Endodermal cell (in vitro differentiated cells): ENCODE data around the gene DAND5. TPM values are rescaled to one million over a fixed set of nuclear protein-coding genes. Genes with fewer than 3 reads are reported as not detected.

Experiments
- DNase-seq: peaks from one replicate; pipeline ENCODE4 v3.0.0-alpha.2; 2017
- H3K27ac ChIP-seq: 2 replicates; pipeline ENCODE4 v1.5.1; 2013; ENCODE audit warnings: mild to moderate bottlenecking, low read depth, low read length, moderate library complexity
- H3K27me3 ChIP-seq: 2 replicates; pipeline ENCODE4 v1.6.1; 2013; ENCODE audit warnings: mild to moderate bottlenecking, low read length, moderate library complexity; ENCODE audit not compliant: insufficient read depth, control insufficient read depth, poor library complexity, severe bottlenecking
- H3K36me3 ChIP-seq: 2 replicates; pipeline ENCODE4 v1.7.0; 2013; ENCODE audit warnings: mild to moderate bottlenecking, low read length, moderate library complexity; ENCODE audit not compliant: control insufficient read depth, insufficient read depth
- H3K4me1 ChIP-seq: one replicate; pipeline ENCODE4 v1.7.0; 2013; ENCODE audit warnings: low read length; ENCODE audit not compliant: control insufficient read depth, insufficient read depth
- H3K4me3 ChIP-seq: 2 replicates; pipeline ENCODE4 v1.5.1; 2013; ENCODE audit warnings: mild to moderate bottlenecking, low read length, moderate library complexity
- H3K9ac ChIP-seq: 2 replicates; pipeline ENCODE4 v1.6.1; 2013; ENCODE audit warnings: mild to moderate bottlenecking, low read length, moderate library complexity; ENCODE audit not compliant: poor library complexity, severe bottlenecking; ENCODE audit errors: extremely low read depth
- H3K9me3 ChIP-seq: 2 replicates; pipeline ENCODE4 v1.6.1; 2013; ENCODE audit warnings: mild to moderate bottlenecking, low read length, moderate library complexity; ENCODE audit not compliant: control insufficient read depth
- H3K27ac Mint-ChIP-seq: 2 replicates; pipeline ENCODE4 v1.8.0; 2020; ENCODE audit warnings: mixed read lengths
- H3K27me3 Mint-ChIP-seq: 2 replicates; pipeline ENCODE4 v1.8.0; 2021; ENCODE audit warnings: mild to moderate bottlenecking, mixed read lengths; ENCODE audit not compliant: insufficient read depth
- H3K36me3 Mint-ChIP-seq: 2 replicates; pipeline ENCODE4 v1.8.0; 2020; ENCODE audit warnings: low read depth, mixed read lengths
- H3K4me1 Mint-ChIP-seq: 2 replicates; pipeline ENCODE4 v1.8.0; 2020; ENCODE audit warnings: mixed read lengths
- H3K4me3 Mint-ChIP-seq: 2 replicates; pipeline ENCODE4 v1.8.0; 2020; ENCODE audit warnings: mild to moderate bottlenecking, moderate library complexity, mixed read lengths
- H3K9me3 Mint-ChIP-seq: 2 replicates; pipeline ENCODE4 v1.8.0; 2020; ENCODE audit warnings: mild to moderate bottlenecking, mixed read lengths
- CTCF ChIP-seq: fragments of 200-600 bp; sonication (generic); conservative IDR thresholded peaks from 2 replicates; pipeline ENCODE4 v1.5.0; 2021; ENCODE audit warnings: antibody characterized with exemption, mild to moderate bottlenecking
- WGBS, 2 experiments: methylation state at CpG; one replicate each; pipeline versions ENCODE4 v1.1.5 to v1.1.7; 2013; ENCODE audit warnings: missing lambda C conversion rate in 2 of 2, mixed read lengths in 1 of 2; ENCODE audit not compliant: insufficient coverage in 1 of 2, insufficient read length in 1 of 2; 5-methylcytosine and 5-hydroxymethylcytosine counted together
- total RNA-seq, 2 donors: library from RNA; stranded (reverse); fragmentation: NEBNext Ultra II Directional in 1 of 2; extraction: Animal tissue kit (Norgen Biotek cat#: 25700) in 1 of 2; gene quantifications; 2 replicates in 1 of 2; 3 replicates in 1 of 2; pipeline ENCODE4 v1.2.1, GENCODE V29; 2021

The DAND5 gene
- total RNA-seq, 2 donors from 2014 or later, result 0.13 to 0.40 TPM

DNA sequence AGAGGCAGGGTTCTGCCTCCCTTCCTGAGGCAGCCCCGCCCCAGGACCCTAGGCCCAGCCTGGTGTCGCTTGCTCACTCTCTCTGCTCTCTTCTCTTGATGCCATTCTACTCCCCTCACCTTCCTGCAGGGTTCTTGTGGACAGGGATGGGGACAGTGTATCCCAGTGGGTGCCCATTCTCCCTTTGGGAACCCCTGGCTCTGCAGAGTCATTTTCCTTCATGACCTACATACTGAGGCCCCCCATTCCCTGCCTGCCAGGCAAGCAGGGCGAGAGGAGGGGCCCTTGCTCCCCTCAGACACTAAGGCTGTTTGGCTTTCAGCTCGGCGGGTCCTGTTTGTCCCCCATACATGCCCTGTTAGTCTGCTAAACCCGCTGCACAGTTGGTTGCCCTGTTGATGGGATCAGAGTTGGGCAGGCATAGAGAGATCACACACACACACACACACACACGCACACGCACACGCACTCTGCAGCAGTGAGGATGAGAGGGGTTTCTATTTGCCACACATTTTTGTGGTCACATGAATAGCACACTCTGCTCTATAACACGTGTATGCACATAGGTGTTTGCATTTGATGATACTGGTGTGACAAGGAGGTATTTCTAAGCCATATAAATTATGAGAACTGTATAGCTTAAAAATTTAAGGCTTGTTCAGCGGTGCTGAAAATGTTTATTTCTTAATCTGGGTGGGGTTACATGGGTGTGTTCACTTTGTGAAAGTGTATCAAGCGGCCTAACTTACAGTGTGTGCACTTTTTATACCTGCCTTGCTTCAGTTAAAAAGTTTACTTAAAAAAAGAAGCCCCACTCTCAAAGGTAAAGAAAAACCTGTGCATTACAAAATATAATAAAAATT, 46.2 kb downstream of the DAND5 start:
- no peak overlapping the region for H3K4me3 ChIP-seq
- Mint-ChIP-seq H3K9me3 (peaks cover 6% of the 10 kb centered on the region), H3K4me3 (no peak overlapping the region), H3K4me1 (peaks cover 39% of the 10 kb centered on the region), H3K27me3 (peaks cover 100% of the 10 kb centered on the region), H3K27ac (no peak overlapping the region), H3K36me3 (no peaks in the 10 kb centered on the region)
- H3K36me3 ChIP-seq, result no peaks in the 10 kb centered on the region
- H3K9ac ChIP-seq, result no peak overlapping the region
- WGBS, 2 experiments, result 0 to 19% methylated on average over 1 to 10 of the region's 12 CpGs
- peak; percentile 59 for DNase-seq
- peaks cover 100% of the 10 kb centered on the region for H3K27me3 ChIP-seq
- no peaks in the 10 kb centered on the region for H3K9me3 ChIP-seq
- H3K27ac ChIP-seq, result no peak overlapping the region
- H3K4me1 ChIP-seq, result peaks cover 11% of the 10 kb centered on the region
- no peak for TF ChIP-seq CTCF

DNA sequence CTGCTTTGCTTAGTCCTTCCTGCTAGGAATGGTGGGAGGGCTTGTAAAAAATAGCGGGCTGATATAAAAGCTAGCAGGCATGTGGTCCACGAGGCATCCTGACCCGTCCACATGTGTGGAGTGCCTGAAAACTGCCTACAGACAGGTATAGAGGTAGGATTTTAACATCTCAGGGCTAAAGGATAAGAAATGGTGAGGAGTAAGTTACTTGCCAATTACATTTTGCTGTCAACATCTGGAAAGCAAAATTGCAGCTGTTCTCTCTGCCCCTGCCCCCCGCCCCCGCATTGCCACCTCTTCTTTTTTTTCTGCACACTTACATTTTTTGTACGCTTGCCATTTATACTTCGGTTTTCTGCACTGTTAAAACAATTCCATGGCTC, 46.9 kb downstream of the DAND5 start:
- no peaks in the 10 kb centered on the region for H3K36me3 ChIP-seq
- H3K4me1 ChIP-seq, result peaks cover 11% of the 10 kb centered on the region
- no peak for TF ChIP-seq CTCF
- 23 to 26% methylated on average over 2 to 7 of the region's 7 CpGs for WGBS, 2 experiments
- peak overlapping the region; percentile 35 for H3K4me3 ChIP-seq
- Mint-ChIP-seq H3K36me3 (no peaks in the 10 kb centered on the region), H3K27me3 (peaks cover 100% of the 10 kb centered on the region), H3K4me3 (no peak overlapping the region), H3K4me1 (peaks cover 39% of the 10 kb centered on the region), H3K9me3 (peaks cover 6% of the 10 kb centered on the region), H3K27ac (no peak overlapping the region)
- H3K27me3 ChIP-seq, result peaks cover 100% of the 10 kb centered on the region
- H3K9me3 ChIP-seq, result no peaks in the 10 kb centered on the region
- no peak overlapping the region for H3K27ac ChIP-seq
- DNase-seq, result no peak
- H3K9ac ChIP-seq, result no peak overlapping the region

- WGBS, 2 experiments, result 5 to 6% methylated on average over 13 to 22 of the region's 22 CpGs
- H3K4me3 ChIP-seq, result peak overlapping the region; percentile 35
- H3K27me3 ChIP-seq, result peaks cover 100% of the 10 kb centered on the region
- peak; percentile 63 for DNase-seq
- no peak for TF ChIP-seq CTCF
- no peaks in the 10 kb centered on the region for H3K36me3 Mint-ChIP-seq
- peak overlapping the region; percentile 13 for H3K4me3 Mint-ChIP-seq
- no peaks in the 10 kb centered on the region for H3K9me3 ChIP-seq
- H3K4me1 Mint-ChIP-seq, result peaks cover 39% of the 10 kb centered on the region
- no peak overlapping the region for H3K27ac ChIP-seq
- peaks cover 11% of the 10 kb centered on the region for H3K4me1 ChIP-seq
- no peaks in the 10 kb centered on the region for H3K36me3 ChIP-seq
- peaks cover 2% of the 10 kb centered on the region for H3K9me3 Mint-ChIP-seq
- no peak overlapping the region for H3K9ac ChIP-seq
- H3K27ac Mint-ChIP-seq, result no peak overlapping the region
- peaks cover 100% of the 10 kb centered on the region for H3K27me3 Mint-ChIP-seq
These were observed 47.4 kb downstream of the DAND5 start for GRCh38 chr19:13016628-13017305.
